Measurements from ENCODE around the gene MEGF10.

MEGF10 gene

GRCh38 chr5:127326976-127327755, 36.6 kb downstream of the MEGF10 start:
- no peak for DNase-seq (ENCODE audit: low read depth)

DNA sequence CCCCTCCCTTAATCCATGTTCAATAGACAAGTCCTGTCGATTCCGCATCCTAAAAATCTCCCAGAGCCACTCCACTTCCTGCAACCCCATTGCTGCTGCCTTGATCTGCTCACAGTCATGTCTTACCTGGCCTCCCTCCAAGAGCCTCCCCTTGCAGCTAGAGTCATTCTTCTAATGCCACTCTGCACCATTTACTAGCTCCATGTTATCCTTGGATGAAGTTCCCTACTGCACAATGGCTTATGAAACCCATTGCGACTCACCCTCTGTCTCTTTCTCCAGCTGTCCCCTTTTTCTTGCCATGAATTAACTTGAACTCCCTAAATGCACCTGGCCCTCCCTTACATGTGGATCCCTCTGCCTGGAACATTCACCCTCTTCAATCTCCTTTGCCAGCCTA, 39.5 kb downstream of the MEGF10 start:
- no peak for DNase-seq (ENCODE audit: low read depth)

GRCh38 chr5:127331890-127332649, 41.5 kb downstream of the MEGF10 start:
- DNase-seq (ENCODE audit: low read depth): no peak

- DNase-seq (ENCODE audit: low read depth): no peak
Observed at GRCh38 chr5:127333483-127333882, 42.9 kb downstream of the MEGF10 start.

DNA sequence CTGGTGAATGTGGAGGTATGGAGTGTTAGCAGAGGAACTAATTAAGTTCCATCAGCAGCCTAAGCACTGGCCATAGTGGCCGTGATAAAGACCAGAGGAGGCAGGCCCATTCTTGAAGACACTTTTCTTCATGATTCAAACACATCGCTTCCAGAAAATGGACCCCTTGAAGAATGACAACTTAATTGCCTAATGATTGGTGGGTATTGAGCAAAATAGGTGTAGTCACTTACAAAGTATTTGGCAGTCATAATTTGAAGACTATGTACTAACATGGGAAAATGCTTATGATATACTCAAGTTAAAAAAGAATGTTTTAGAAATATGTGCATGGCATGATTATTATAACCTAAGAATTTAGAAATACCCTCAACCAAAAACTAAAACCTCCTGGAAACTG, 44.8 kb downstream of the MEGF10 start:
- no peak for DNase-seq (ENCODE audit: low read depth)

- DNase-seq (ENCODE audit: low read depth): no peak
Observed at GRCh38 chr5:127337876-127338275, 47.3 kb downstream of the MEGF10 start.

- DNase-seq (ENCODE audit: low read depth): no peak
Observed at GRCh38 chr5:127338501-127338900, 47.9 kb downstream of the MEGF10 start.

GRCh38 chr5:127340606-127341005, 50.0 kb downstream of the MEGF10 start:
- DNase-seq (ENCODE audit: low read depth): no peak

GRCh38 chr5:127342364-127342763, 51.8 kb downstream of the MEGF10 start:
- no peak for DNase-seq (ENCODE audit: low read depth)

- DNase-seq (ENCODE audit: low read depth): no peak
Observed at GRCh38 chr5:127343313-127343712, 52.7 kb downstream of the MEGF10 start.

GRCh38 chr5:127343866-127344265, 53.3 kb downstream of the MEGF10 start:
- DNase-seq (ENCODE audit: low read depth): no peak

GRCh38 chr5:127344931-127345330, 54.3 kb downstream of the MEGF10 start:
- DNase-seq (ENCODE audit: low read depth): no peak

DNA sequence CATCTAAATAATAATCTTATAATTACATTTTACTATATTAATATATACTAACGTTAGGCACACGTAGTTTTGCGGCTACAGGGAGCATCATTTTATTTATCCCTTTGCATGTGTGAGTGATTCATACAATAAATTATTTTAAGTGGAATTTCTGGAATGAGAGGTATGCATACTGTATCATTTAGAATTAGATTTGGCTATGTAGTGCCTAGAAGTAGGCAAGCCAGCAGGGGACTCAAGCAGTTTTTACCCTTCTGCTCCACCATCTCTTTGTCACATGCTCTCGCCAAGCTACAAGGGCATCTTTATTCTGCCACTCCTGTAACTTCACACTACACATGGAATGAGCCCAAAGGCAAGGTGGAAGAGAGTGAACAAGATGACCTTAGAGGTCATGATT, 60.8 kb downstream of the MEGF10 start:
- DNase-seq (ENCODE audit: low read depth): no peak

GRCh38 chr5:127352068-127352467, 61.5 kb downstream of the MEGF10 start:
- DNase-seq (ENCODE audit: low read depth): no peak

DNA sequence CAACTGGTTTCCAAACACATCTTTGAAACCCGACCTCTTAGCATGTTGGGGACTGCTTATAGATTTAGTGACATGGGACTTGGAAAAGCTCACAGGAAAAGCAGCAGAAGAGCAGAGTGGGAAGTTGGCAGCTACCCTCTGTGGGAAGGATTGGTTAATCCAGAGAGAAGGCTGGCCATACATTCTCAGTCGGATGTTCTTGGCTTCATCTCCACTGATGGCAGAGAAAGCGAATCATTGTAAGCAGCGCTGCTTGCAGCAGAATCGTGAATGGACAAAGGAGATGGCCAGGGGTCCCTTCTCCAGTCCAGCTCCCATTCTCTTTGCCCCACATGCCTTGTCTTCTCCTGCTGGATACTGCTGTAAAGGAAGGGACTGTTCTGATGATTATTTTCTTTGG, 62.7 kb downstream of the MEGF10 start:
- DNase-seq (ENCODE audit: low read depth): no peak

DNA sequence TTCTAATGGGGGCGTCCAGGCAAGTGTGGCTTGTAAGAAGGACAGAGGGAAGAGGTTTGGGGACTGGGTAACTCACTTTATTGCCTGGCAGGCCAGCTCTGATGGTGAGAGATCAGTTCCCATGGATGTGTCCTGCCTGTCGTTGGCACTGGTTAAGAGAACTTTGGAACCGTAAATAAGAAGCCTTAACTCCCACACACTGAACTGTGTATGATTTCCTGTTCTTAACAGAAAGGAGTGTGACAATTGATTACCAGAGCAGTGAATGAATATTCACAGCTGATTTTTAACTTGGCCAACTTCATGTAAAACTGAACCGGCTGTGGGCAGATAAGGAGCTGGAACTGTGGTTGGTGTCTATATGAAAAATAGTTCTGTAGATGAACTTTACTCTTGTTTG, 63.2 kb downstream of the MEGF10 start:
- no peak for DNase-seq (ENCODE audit: low read depth)

DNA sequence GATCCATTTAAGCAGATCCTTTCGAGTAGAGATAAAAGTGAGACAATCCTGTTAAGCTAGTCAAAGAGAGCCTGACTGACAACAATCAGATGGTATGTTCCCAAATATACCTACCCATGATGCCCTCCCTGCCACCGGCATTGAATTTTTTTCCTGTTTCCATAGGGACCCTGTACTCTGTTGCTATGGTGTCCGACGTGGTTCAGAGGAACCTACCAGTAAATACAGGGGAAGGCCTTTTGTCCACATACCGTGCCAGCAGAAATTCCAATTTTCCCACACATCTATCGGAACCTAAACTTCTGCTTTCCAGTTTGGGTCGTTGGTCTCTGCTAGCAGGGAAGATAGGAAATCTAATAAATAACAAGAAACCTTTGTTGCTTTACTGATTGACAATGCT, 64.7 kb downstream of the MEGF10 start:
- DNase-seq (ENCODE audit: low read depth): no peak

DNA sequence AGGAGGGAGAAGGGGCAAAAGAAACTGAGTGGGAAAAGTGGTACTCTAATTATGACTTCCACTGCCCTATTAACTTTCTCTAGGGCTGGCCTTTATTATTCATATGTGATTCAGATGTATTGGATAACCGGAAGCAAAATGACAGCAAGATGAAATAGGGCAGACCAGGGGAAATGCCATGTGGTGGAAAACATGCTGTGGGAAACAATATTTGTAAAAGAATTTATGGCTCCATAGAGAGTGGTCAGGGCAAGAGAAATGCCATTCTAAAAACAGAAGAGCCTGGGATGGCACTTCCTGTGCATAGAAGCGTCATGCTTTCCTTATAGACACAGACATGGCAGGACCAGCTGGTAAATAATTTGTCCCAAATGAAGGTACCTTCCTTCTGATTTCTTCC, 67.7 kb downstream of the MEGF10 start:
- no peak for DNase-seq (ENCODE audit: low read depth)

DNA sequence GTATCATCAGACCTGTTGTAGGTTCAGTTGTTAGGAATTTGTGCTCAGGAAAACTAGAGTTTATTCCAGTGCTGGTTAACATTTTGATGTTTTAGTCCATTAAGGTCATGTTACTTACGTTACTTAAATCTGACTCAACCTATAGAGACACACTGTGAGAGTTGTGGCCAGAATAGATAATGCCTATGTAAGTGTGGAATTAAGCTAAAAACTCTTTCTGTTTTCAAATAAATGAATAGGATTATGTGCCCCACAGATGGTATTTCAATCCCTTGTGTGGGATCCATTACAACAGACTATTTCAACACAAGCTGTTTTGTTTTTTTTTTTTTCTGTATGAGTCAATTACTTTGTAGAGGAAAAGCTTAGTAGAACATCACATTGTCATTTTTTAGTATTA, 68.1 kb downstream of the MEGF10 start:
- DNase-seq (ENCODE audit: low read depth): no peak

DNA sequence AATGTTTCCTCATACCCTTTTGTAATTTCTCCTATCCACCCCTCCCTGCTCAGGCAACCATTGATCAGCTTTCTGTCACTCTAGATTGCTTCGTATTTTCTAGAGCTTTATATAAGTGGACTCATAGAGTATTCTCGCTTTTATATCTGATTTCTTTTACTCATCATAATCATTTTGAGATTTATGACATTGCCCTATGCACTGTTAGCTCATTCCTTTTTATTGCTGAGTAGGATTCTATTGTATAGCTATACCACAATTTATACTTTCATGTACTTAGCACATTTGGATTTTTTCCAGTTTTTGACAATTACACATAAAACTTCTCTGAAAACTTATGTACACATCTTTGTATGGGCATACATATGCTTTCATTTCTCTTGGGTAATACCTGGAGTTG, 68.9 kb downstream of the MEGF10 start:
- DNase-seq (ENCODE audit: low read depth): no peak

DNA sequence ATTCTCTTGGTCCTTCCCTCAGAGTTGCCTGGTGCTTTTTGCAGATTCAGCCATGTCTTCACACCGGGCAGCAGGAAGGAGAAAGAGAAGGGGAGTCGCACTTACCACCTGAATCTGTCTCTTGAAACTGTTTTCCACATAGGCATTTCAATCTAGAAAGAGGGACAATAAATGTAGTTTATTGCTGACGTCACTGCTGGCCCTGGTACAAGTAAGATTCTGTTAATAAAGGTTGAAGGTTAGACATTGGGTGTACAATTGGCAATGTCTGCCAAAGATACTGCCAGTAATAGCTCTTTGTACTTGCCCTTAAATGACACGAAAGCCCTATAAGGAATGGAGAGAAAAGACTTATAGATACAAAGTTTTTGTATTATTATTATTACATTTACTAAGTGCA, 72.8 kb downstream of the MEGF10 start:
- no peak for DNase-seq (ENCODE audit: low read depth)

DNA sequence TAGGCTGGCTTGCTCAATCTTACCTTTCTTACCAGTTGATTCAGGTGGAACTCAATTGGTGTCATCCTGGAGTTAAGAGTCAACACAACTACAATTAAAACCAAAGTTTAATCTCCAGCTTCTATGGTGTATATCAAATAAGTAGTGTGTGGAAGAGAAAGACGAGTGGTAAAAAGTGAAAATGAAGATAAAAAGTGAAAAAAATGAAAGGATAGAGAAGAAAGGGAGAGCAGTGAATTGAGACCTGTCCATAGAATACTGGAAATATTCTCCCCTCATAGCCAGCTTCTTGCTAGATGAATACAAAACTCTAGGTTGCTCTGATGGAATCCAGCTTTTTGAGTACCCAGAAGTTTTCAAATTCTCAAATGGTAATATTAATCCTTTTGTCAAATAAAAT, 76.4 kb downstream of the MEGF10 start:
- no peak for DNase-seq (ENCODE audit: low read depth)

DNA sequence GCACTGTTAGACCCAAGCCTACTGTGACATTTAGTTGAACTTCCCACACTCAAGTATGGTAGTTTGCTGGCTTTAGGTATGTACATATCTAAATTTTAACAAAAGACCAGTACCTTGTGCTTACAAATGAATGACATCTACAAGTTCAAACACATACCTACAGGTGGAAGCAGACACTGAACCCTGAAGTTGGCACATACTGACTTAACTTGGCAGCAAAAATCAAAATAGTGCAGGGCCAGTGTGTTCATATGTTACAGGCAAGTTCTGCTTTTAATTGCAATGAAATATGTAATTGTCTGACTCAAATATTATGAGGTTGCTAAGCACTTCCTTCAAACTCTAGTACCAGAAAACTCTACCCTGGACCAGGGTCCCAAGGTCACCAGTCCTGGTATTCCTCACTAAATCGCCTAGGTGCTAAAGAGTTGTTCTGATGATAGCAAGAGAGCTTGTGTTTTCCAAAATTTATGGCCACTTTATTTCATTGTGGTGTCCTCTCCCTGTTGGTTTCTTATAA, 77.4 kb downstream of the MEGF10 start:
- DNase-seq (ENCODE audit: low read depth): no peak
